Measurements from ENCODE around the gene TNNT2. TPM values are rescaled to one million over a fixed set of nuclear protein-coding genes. Genes with fewer than 3 reads are reported as not detected.

Gene TNNT2
- total and polyA plus RNA-seq, 2 donors (not counting 1 experiment from before 2014, with no cell fraction given) = 1.4 TPM; not detected in 1

DNA sequence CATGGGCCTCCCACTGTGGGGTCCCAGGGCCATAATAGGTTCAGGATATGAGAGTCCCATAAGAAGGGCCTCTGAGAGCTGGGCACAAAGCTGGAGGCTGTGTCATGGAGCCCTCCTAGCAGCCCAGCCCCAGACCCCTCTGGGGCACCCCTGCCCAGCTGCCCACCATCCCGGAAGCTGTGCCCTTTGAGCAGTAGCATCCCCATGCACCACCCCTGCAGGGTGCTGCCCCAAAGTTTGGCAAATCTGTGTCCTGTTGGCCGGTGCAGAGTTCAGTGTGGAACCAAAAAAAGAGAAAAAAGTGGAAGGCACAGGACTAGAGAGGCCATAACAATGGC, 17.6 kb downstream of the TNNT2 start:
- Histone ChIP-seq H4K20me1 (ENCODE audit: control insufficient read depth, extremely low read depth, insufficient read depth, low read length) (no peaks in the 10 kb centered on the region), H3K27me3 (ENCODE audit: control insufficient read depth, insufficient read depth, low read length) (peaks cover 15% of the 10 kb centered on the region), H3K9me3 (ENCODE audit: control insufficient read depth, insufficient read depth, low read depth, low read length) (no peaks in the 10 kb centered on the region), H2AFZ (ENCODE audit: low read length) (no peak overlapping the region), H3K9ac (ENCODE audit: insufficient read depth, low read length) (no peak overlapping the region), H3K4me3 (replicated peaks in 1 of 4; ENCODE audit: control extremely low read depth in 1 of 4, insufficient read depth in 1 of 4, low read depth in 3 of 4, low read length in 4 of 4) (no peak overlapping the region), H3K4me1 (ENCODE audit: control insufficient read depth, extremely low read depth, insufficient read depth, low read length) (no peaks in the 10 kb centered on the region), H3K79me2 (ENCODE audit: control insufficient read depth, insufficient read depth, low read length) (no peaks in the 10 kb centered on the region), H3K4me2 (ENCODE audit: extremely low read depth, insufficient read depth, low read length) (no peak overlapping the region), H3K36me3 (ENCODE audit: control insufficient read depth, insufficient read depth, low read length) (no peaks in the 10 kb centered on the region), H3K27ac (ENCODE audit: insufficient read depth, low read length) (no peak overlapping the region)
- no peak for TF ChIP-seq EZH2 (IDR thresholded peaks at IDR 0.05; ENCODE audit: low read length, missing control alignments)
- TF ChIP-seq, protein P1, sequence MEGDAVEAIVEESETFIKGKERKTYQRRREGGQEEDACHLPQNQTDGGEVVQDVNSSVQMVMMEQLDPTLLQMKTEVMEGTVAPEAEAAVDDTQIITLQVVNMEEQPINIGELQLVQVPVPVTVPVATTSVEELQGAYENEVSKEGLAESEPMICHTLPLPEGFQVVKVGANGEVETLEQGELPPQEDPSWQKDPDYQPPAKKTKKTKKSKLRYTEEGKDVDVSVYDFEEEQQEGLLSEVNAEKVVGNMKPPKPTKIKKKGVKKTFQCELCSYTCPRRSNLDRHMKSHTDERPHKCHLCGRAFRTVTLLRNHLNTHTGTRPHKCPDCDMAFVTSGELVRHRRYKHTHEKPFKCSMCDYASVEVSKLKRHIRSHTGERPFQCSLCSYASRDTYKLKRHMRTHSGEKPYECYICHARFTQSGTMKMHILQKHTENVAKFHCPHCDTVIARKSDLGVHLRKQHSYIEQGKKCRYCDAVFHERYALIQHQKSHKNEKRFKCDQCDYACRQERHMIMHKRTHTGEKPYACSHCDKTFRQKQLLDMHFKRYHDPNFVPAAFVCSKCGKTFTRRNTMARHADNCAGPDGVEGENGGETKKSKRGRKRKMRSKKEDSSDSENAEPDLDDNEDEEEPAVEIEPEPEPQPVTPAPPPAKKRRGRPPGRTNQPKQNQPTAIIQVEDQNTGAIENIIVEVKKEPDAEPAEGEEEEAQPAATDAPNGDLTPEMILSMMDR (conservative IDR thresholded peaks at IDR 0.05 in 1 of 2, IDR thresholded peaks at IDR 0.05 in 1 of 2; ENCODE audit: low read depth in 1 of 2, low read length in 2 of 2) = no peak
- no peak for DNase-seq (ENCODE audit: low read depth in 2 of 2)

DNA sequence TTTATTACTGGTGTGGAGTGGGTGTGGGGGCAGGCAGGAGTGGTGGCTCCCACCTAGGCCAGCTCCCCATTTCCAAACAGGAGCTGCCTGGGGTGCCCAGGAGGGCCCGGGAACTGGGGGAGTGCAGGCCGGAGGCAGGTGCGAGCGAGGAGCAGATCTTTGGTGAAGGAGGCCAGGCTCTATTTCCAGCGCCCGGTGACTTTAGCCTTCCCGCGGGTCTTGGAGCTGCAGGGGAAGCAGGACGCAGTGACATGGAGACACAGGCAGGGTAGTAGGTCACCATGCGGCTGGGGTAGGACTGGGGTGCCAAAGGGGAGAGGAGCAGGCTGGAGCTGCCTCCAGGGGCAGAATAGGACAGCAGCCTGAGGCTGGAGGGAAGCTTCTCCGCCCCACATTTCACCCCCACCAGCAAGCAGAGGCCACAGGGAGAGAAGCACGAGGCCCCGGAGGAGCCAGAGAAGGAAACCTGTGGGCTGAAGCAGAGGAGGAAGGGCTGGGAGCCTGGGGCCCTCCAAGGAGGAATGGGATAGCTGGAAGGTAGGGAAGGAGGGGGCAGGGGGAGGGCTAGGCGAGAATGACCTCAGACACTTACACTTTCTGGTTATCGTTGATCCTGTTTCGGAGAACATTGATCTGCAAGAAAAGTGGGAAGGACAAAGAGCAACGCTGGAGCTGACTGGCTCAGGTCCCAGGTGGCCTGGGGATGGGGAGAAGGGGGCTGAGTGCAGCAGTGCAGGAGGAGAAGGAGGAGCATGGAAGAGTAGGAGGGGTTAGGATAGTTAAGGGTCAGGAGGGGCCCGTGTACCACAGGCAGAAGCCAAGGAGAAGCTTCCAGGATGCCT, 18.2 kb downstream of the TNNT2 start:
- Histone ChIP-seq H3K36me3 (ENCODE audit: control insufficient read depth, insufficient read depth, low read length) (no peaks in the 10 kb centered on the region), H3K9ac (ENCODE audit: insufficient read depth, low read length) (no peak overlapping the region), H2AFZ (ENCODE audit: low read length) (no peak overlapping the region), H3K9me3 (ENCODE audit: control insufficient read depth, insufficient read depth, low read depth, low read length) (no peaks in the 10 kb centered on the region), H4K20me1 (ENCODE audit: control insufficient read depth, extremely low read depth, insufficient read depth, low read length) (no peaks in the 10 kb centered on the region), H3K27me3 (ENCODE audit: control insufficient read depth, insufficient read depth, low read length) (peaks cover 18% of the 10 kb centered on the region), H3K4me3 (replicated peaks in 1 of 4; ENCODE audit: control extremely low read depth in 1 of 4, insufficient read depth in 1 of 4, low read depth in 3 of 4, low read length in 4 of 4) (no peak overlapping the region), H3K27ac (ENCODE audit: insufficient read depth, low read length) (no peak overlapping the region), H3K4me1 (ENCODE audit: control insufficient read depth, extremely low read depth, insufficient read depth, low read length) (no peaks in the 10 kb centered on the region), H3K4me2 (ENCODE audit: extremely low read depth, insufficient read depth, low read length) (no peak overlapping the region), H3K79me2 (ENCODE audit: control insufficient read depth, insufficient read depth, low read length) (no peaks in the 10 kb centered on the region)
- TF ChIP-seq, protein P1 (conservative IDR thresholded peaks at IDR 0.05 in 1 of 2, IDR thresholded peaks at IDR 0.05 in 1 of 2; ENCODE audit: low read depth in 1 of 2, low read length in 2 of 2) = no peak
- no peak for TF ChIP-seq EZH2 (IDR thresholded peaks at IDR 0.05; ENCODE audit: low read length, missing control alignments)
- no peak for DNase-seq (ENCODE audit: low read depth in 2 of 2)

DNA sequence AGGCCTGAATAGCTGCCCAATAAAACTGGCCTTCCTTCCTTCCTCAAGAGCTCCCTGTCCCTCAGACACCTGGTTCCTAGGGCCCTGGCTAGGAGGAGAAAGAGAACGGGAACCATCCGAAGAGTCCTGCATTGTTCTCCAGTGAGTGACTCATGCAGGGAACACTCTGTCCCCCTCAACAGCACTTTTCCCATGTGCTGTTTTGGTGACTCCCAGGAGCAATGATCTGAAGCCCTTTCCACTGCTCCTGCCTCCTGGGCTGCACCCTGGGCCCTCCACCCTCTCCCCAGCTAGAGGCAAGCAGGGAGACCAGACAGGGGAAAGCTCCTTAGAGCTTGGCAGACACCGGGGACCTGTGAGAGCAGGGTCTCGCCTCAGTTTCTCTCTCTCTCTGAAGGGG, 18.9 kb downstream of the TNNT2 start:
- peak in 1 of 2 donors; percentile 16 for DNase-seq (ENCODE audit: low read depth in 2 of 2)
- H3K79me2 ChIP-seq (ENCODE audit: control insufficient read depth, insufficient read depth, low read length) = no peaks in the 10 kb centered on the region
- peaks cover 21% of the 10 kb centered on the region for H3K27me3 ChIP-seq (ENCODE audit: control insufficient read depth, insufficient read depth, low read length)
- no peaks in the 10 kb centered on the region for H3K4me1 ChIP-seq (ENCODE audit: control insufficient read depth, extremely low read depth, insufficient read depth, low read length)
- TF ChIP-seq, protein P1 (conservative IDR thresholded peaks at IDR 0.05 in 1 of 2, IDR thresholded peaks at IDR 0.05 in 1 of 2; ENCODE audit: low read depth in 1 of 2, low read length in 2 of 2) = no peak
- no peak for TF ChIP-seq EZH2 (IDR thresholded peaks at IDR 0.05; ENCODE audit: low read length, missing control alignments)
- no peaks in the 10 kb centered on the region for H4K20me1 ChIP-seq (ENCODE audit: control insufficient read depth, extremely low read depth, insufficient read depth, low read length)
- no peak overlapping the region for H3K4me3 ChIP-seq (replicated peaks in 1 of 4; ENCODE audit: control extremely low read depth in 1 of 4, insufficient read depth in 1 of 4, low read depth in 3 of 4, low read length in 4 of 4)
- H3K9ac ChIP-seq (ENCODE audit: insufficient read depth, low read length) = no peak overlapping the region
- H3K9me3 ChIP-seq (ENCODE audit: control insufficient read depth, insufficient read depth, low read depth, low read length) = no peaks in the 10 kb centered on the region
- no peak overlapping the region for H2AFZ ChIP-seq (ENCODE audit: low read length)
- no peak overlapping the region for H3K4me2 ChIP-seq (ENCODE audit: extremely low read depth, insufficient read depth, low read length)
- H3K27ac ChIP-seq (ENCODE audit: insufficient read depth, low read length) = no peak overlapping the region
- no peaks in the 10 kb centered on the region for H3K36me3 ChIP-seq (ENCODE audit: control insufficient read depth, insufficient read depth, low read length)

Data from fibroblast of lung (primary cell).